ENCODE data around the gene VWCE. TPM values are rescaled to one million over a fixed set of nuclear protein-coding genes. Genes with fewer than 3 reads are reported as not detected.

Gene VWCE
- polyA plus RNA-seq, 1 of the 3 experiments (the other 2 are of a cell fraction), result 5.0 TPM

- no peak for TF ChIP-seq IRF3 (IDR thresholded peaks at IDR 0.05; ENCODE audit: low read depth, low read length)
Observed at GRCh38 chr11:61332797-61333549, 37.9 kb upstream of the VWCE start, which contains the start of the genes DDB1 and TKFC (continued).

GRCh38 chr11:61332281-61332796, 37.2 kb upstream of the VWCE start:
- H4K20me1 ChIP-seq (ENCODE audit: insufficient read depth), result peaks cover 31% of the 10 kb centered on the region
- 0% methylated on average over 23 of the region's 24 CpGs for WGBS (ENCODE audit: low lambda C conversion rate)
- peak overlapping the region; percentile 92 to 93 for H3K4me3 ChIP-seq (ENCODE audit: low read depth in 2 of 2, low read length in 1 of 2)
- H2AFZ ChIP-seq (ENCODE audit: low read depth), result peak overlapping the region; percentile 84; the same call in 1 of the 2 replicates
- no peaks in the 10 kb centered on the region for H3K27me3 ChIP-seq (ENCODE audit: insufficient read depth)
- DNase-seq, result peak; percentile 51
- ChIA-PET CTCF (interaction anchor here (1.5 kb wide), 1 partner anchor 53 kb away, joined by 13 read pairs; no protein-coding TSS in a partner anchor), POLR2A (interaction anchor here (1.0 kb wide), 1 partner anchor 30 kb away, joined by 6 read pairs; the partner anchor contains the start of gene TMEM138)
- H3K4me1 ChIP-seq (ENCODE audit: control insufficient read depth in 1 of 2, insufficient read depth in 2 of 2, low read depth in 1 of 2, low read length in 1 of 2), result peaks cover 26 to 40% of the 10 kb centered on the region in 2 experiments
- H3K79me2 ChIP-seq (ENCODE audit: insufficient read depth), result peaks cover 56% of the 10 kb centered on the region
- no peaks in the 10 kb centered on the region for H3K9me3 ChIP-seq
- H3K9ac ChIP-seq, result peak overlapping the region; percentile 99
- H3K9me2 ChIP-seq, result no peaks in the 10 kb centered on the region
- H3F3A ChIP-seq (replicated peaks; ENCODE audit: insufficient read depth), result peaks cover 9% of the 10 kb centered on the region
- TF ChIP-seq YY1 (IDR thresholded peaks at IDR 0.05; ENCODE audit: low read depth) (no peak), RXRA (IDR thresholded peaks at IDR 0.05; ENCODE audit: borderline replicate concordance, low read depth) (no peak), IRF3 (IDR thresholded peaks at IDR 0.05; ENCODE audit: low read depth, low read length) (no peak), RFX5 (IDR thresholded peaks at IDR 0.05; ENCODE audit: low read length) (no peak), GABPA (IDR thresholded peaks at IDR 0.05; ENCODE audit: low read depth) (no peak), NFIC (IDR thresholded peaks at IDR 0.05; ENCODE audit: borderline replicate concordance) (no peak), POLR2AphosphoS5 (IDR thresholded peaks at IDR 0.05; ENCODE audit: low read depth, low read length) (no peak), TEAD4 (IDR thresholded peaks at IDR 0.05; ENCODE audit: borderline replicate concordance, insufficient read depth) (no peak), TCF12 (IDR thresholded peaks at IDR 0.05) (no peak), USF1 (IDR thresholded peaks at IDR 0.05; ENCODE audit: borderline replicate concordance, low read depth) (no peak), RAD21 (IDR thresholded peaks at IDR 0.05; ENCODE audit: low read length) (no peak), REST (IDR thresholded peaks at IDR 0.05; ENCODE audit: low read depth, low read length) (no peak), CHD2 (IDR thresholded peaks at IDR 0.05; ENCODE audit: low read length, partially characterized antibody) (no peak), SMC3 (IDR thresholded peaks at IDR 0.05; ENCODE audit: low read depth, low read length) (no peak), PBX3 (IDR thresholded peaks at IDR 0.05) (no peak)
- peak overlapping the region; percentile 72 to 74 for H3K27ac ChIP-seq (ENCODE audit: low read depth in 2 of 2, low read length in 1 of 2)
- peak overlapping the region; percentile 96 for H3K4me2 ChIP-seq
- peaks cover 22 to 23% of the 10 kb centered on the region in 2 experiments for H3K36me3 ChIP-seq (replicated peaks in 1 of 2; ENCODE audit: control insufficient read depth in 1 of 2, insufficient read depth in 2 of 2, low read length in 1 of 2)
